Stimulated activated naive CD4-positive, alpha-beta T cell treated with Interleukin-2 at 50 U/mL for 16 hours (primary cell): Measurements from ENCODE around the gene TEX35.
A peak's percentile ranks its signal among the peaks of the same experiment; 100 is the strongest.
"Not testable (repeated sequence)": the region's sequence is repeated elsewhere in the genome, so short reads cannot be mapped to it uniquely, and the experiment has no call there.

ENCODE experiments used
- DNase-seq: peaks from one replicate; lab custom pipeline; 2025; lab: John Stamatoyannopoulos, UW

TEX35 gene

DNA sequence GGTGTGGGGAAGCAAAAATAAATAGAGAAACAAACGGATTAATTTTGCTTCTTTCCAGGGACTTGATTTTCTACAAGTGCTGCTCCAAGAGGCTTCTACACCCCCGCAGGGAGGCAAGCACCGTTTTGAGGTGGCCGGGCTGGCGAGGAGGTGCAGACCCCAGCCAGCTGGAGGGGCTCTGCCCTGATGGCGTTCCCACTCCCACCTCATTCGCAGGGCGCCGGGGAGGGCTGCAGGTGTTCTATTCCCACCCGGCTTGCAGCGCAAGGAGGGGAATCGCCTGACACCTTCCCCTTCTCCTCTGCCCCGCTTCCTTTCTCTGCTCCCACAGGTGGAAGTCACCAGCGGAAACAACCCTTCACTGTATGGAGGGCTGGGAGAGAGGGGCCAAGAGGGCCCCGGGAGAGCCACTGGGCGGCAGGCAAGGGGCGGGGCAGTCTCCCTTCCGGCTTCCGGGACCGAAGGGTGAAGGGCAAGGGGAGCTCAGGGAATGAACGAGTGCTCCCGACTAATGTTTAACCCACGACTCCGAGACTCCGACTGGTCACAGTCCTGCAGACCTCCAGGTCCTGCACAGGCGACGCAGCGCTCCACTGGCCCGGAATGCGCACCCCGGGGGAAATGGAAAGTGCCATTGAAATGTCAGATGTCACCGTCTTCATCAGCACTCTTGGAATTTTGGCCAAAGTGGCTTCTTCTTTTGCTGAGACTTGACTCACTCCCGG, 29.1 kb downstream of the TEX35 start:
- DNase-seq: peak; percentile 21

DNA sequence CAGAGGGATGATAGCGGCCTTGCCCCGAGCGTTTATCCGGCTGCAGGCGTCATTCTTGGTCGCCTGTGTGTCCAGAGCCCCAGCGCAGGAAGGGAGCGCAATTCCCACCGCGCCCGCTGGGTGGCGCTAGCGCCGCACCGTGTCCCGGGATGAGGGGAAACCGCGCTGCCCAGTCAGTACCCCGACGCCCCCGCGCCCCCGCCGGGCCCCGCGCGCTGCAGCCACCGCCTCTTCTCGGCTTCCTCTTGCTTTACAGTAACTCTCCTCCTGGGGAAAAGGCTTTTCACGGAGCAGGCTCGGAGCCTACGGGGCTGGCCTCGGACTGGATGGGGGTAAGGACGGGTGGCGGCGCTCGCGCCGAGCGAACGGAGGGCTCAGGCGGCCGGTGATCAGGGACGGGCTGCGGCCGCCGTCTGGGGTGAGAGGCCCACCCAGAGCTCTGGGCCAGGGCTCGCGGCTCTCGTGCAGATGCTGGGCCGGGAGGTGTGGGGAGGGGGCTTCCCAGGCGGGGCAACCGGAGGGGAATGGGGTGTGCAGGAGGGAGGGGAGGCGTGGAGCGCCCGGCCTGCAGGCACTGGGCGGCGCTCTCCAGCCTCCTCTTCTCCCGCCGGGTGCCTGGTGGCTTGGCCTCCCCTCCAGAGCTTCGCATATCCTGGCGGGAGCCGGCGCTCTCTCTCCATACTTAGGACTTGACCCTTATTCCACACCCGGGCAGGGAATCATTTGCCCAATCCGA, 29.8 kb downstream of the TEX35 start:
- DNase-seq: peak; percentile 74

DNA sequence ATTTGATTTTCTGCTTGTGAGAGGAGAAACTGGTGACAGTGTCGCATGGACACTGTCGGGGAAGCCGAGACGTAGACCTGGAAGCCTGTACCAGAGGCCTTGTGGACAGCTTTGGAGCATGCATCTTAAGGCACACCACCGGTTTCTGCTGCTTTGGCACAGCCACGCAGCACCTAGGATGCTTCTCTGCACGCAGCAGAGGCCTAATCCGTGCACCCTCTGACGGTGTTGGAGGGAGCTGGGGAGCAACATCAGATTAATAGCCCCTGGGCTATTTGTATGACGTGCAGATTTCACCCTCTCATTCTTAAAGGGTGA, 30.3 kb downstream of the TEX35 start:
- DNase-seq: no peak

DNA sequence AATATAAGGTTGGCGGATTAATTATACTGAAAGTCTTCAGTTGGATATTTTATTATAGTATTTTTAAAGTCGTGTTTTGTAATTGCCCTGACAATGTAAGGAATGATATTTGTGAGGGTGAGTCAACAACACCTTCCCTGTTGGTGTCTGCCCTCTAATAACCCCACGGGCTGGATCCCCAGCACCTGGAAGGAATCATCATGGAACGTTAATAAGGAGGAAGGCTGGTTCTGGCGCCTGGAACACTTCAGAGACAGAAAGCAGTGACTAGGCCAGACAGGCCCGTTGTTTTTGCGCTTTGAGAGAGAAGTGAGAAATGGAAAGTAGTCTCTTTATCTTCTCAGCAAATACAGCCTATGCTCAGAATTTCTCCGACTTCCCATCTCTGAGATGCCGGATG, 31.6 kb downstream of the TEX35 start:
- no peak for DNase-seq

DNA sequence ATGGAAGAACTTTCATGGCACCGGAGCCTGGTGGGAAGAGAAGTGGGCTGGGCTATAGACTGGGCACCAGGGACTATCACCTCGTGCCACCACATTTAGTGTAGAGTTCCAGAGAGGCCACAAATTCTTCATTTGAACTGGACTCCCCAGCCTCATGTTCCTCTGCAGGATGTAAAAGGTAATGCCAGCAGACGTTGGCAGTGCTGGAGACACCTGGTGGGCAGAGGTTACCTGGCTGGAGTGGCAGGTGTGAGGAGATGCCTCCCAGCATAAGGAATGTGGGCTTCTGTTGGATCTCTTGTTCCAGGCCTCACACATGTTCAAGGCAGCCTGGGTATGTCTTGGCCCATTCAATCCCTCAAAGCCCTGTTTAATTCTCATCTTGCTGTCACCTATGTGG, 35.2 kb downstream of the TEX35 start:
- DNase-seq: no peak

DNA sequence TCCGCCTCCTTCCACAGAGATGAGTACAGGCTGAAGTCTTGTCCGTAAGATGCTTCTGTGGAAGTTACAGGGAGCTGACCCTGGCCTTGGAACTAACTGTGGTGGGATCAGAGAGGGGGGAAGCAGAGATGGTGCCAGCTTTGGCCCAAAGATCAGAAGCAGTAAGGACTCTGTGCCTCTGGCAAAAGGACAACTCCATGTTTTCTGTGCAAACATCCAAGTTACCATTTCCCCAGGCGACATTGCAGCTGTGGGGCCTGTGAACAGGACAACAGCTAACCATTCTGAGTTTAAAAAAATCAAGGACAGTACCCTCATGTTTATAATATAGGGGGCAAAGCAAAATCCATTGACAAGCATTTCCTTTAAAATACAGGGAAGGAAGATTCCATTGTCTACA, 38.4 kb downstream of the TEX35 start:
- no peak for DNase-seq

DNA sequence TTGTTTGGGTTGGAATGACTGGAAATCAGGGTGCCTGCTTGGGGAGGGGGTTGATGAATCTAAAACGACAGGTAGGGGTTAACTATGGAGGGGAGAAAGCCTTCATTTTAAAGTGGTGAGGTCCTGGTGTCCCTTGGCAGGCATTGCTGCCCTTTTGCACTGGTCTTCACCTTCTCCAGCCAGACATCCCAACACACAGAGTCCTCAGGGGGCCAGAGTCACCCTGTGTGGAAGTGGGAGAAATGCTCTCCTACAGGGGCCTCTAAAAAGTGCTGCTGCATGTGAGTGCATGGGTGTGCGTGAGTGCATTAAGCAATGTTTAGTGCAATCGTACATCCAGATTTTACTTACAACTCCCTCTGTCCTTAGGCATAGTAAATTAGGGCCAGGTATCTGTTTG, 39.0 kb downstream of the TEX35 start:
- no peak for DNase-seq

DNA sequence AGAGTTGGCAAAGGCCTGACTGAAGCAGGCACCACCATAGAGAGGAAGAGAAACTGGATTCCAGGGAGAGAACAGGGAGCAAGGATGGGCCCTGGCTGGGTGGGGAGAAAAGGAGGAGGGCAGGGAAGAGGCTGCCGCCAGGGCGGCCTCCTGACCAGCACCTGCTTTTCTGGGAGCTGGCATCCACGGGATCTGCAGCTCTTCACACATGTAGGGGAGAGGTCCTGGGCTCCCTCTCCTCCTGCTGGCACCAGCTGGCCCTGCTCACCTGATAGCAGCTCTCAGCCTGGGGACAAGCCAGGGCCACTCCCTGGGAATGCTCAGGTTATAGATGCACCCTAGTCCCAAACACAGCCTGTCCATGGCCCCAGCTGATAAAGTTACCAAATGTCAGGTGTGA, 39.9 kb downstream of the TEX35 start:
- no peak for DNase-seq

DNA sequence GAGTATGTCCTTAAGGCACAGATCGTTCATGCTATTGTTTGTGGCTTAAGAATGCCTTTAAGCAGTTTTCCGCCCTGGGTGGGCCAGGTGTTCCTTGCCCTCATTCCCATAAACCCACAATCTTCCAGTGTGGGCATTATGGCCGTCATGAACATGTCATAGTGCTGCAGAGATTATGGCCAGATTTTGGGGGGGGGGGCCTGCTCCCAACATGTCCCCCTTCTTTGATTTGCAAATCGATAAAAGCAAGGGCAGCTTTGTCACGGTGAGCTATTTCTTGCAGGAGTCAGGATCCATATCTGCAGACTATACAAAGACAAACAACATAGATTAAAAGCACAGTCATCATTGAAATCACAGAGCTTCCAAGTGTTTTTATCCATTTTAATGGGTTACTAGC, 41.4 kb downstream of the TEX35 start:
- DNase-seq: not testable (repeated sequence)

DNA sequence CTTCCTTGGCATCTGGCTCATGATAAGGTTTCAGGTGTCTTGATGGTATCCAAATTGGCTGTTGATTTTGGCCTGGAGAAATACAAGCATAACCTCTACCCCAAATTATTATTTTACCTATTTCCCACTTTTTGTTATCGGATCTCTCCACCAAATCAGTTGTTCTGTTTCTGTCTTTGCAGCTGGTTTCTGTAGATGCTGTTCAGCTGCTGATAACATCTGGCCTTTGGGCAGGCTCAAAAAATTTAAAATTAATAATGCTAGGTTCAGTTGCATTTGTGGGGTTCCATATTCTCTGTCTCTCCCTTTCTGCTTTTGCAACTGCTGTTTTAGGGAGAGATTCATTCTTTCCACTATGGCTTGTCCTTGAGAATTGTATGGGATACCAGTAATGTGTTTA, 42.7 kb downstream of the TEX35 start:
- not testable (repeated sequence) for DNase-seq

DNA sequence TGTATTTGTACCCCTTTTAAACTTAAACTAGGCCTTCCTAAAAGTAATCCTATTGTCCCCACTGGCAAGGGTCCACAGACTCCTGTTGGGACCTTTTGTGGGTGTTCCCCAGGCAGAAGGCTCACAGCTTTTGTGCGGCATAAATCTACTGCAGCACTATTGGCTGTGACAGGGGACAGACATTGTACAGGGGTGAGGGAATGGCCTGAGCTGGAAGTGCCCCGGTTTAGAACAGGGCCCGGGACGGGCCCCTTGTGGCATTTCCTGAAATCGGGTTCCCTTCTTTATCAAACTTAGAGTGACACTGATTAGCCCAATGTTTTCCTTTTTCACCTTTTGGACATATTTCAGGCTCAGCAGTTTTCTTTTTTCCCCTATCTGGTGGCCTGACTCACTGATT, 45.9 kb downstream of the TEX35 start:
- DNase-seq: not testable (repeated sequence)

DNA sequence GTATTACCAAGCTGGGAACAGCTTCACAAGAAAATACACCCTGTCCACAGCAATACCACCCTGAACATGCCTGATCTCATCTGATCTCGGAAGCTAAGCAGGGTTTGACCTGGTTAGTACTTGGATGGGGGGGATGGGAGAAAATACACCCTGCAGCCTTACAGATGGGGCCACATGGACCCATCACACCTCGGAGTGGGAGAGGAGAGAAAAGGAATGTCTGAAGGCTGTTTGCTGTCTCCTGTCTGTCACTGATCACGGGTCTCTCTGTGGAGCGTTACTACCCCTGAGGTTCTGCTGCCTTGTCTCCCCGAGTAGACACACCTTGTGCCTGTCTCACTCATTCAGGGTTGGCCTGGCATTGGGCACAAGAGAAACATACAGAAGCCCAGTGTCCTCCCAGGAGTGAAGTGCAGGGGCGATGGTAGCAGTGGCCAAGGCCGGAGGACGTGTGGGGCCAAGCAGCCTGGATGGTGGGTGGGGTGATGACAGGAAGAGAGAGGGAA, 48.0 kb downstream of the TEX35 start:
- no peak for DNase-seq

DNA sequence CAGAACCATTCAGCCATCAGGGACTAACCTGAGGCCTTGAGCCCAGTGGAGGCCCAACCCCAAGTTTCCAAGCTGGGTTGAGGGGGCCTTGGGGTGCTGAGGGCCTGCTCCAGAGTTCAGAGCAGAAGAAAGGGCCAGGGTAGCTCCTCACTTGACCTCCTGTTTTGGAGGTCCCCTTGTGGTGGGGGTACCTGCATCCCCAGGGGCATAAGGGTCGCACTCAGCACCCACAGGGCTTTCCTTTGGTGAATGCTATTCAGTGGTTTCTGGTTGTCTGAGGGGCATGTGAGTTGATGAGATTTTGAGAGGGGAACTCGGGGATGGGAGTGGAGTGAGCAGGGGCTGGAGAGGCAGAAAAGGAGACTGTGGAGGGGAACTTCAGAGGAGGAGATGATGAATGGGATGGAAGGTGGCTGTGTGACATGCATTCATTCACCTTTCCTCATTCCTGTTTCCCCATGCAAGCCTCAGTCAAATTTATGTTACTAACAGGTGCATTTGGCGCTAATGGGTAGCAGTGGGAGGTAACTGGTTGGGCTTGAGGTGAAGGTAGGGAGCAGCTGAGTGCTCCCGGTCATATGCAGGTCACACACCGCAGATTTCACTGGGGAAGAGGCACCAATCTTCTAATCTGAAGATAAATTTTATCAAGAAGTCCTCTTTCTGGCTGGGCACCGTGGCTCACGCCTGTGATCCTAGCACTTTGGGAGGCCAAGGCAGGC, 50.4 kb downstream of the TEX35 start:
- DNase-seq: no peak

DNA sequence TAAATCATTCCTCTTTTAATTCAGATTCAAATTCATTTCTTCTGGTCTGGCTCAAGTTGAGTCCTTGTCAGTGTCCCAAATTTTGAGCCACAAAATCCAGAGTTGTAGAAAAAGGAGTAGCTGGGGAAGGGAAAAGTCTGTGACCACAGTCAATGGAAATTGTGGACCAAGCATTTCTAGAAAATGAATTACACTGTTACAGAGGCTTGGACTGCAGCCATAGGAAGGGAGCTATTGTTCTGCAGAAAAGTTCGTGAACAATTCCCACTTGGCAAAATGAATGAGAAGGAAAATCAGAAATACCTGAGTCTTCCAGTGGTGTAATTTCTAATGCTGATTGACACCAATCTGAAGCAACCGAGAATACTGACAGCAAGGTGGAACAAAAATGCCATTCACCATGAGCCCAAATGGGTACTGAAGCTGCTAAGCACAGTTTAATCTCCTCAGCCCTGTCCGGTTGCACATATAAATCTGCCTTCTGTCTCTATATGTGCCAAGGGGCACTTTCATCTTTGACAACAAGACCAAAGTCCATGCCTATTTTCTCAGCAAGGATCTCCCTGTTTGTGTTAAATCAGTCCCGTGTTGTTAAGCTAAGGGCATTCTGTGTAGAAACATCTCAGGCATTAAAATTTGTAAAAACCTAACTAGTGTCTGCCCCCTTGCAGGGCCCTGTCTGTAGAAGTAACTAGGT, 51.3 kb downstream of the TEX35 start:
- DNase-seq: no peak

DNA sequence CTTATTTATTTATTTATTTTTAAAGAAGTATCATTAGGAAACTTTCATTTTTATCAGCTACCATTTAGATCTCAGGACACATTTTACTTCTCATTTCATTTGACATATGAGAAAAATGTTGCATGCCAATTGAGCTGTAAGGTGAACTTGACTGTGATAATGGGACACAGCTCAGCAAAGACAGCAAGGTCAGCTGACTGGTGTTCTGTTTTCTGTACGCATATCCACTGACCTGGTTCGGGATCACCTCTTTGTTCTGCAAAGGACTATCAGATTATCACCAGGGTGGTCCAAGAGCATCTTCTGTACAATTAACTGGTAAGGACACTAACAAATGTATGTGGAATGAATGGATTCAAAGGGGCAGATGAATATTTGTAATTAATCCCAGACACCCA, 51.9 kb downstream of the TEX35 start:
- DNase-seq: no peak

DNA sequence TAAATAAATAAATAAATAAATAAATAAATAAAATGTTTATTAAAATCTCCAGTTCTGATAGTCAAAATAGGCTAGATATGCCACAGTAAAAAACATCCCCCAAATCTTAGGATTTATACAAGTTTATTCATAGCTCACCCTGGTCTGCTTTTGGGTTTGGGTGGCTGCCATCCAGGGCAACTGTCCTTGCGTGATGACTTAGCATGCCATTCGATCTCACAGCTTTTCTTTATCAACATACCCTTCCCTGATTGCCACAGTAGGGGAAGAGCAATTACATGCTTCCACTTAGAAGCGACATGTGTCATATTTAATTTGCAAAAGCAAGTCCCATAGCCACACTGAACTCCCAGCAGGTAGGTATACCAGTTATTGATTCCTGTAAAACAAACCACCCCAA, 52.7 kb downstream of the TEX35 start:
- no peak for DNase-seq

DNA sequence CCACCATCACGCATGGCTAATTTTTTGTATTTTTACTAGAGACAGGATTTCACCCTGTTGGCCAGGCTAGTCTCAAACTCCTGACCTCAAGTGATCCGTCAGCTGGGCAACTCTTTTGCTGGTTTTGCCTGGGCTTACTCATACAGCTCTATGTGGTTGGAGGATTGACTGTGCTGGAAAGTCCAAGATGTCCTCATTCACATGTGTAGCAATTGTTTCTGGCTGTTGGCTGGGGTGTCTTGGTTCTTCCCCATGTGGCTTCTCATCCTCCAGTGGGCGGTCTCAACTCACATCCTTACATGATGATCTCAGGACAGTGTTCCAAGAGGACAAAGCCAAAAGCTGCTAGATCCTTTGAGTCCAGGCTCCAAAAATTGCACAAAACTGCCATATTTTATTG, 53.3 kb downstream of the TEX35 start:
- DNase-seq: no peak

DNA sequence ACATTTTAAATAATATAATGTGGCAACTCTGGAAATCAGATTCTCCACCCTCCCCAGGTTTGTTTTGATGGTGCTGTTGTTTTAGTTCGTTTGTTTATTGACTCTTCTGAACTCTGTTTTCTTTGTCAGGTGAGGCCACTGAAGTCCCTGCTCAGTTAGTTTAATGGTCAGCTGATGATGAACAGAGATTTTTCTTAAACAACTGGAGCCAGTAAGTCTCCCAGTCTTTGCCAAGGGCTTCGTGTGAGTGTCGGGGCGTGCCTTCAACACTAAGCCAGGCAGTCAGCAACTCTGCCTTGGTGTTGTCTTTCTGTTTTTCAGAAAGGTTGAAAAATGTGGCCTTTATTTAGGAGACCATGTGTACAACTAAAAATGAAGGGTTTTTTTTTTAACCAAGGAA, 58.9 kb downstream of the TEX35 start:
- no peak for DNase-seq
